Measurements from ENCODE around the gene PPARD.

Gene PPARD

DNA sequence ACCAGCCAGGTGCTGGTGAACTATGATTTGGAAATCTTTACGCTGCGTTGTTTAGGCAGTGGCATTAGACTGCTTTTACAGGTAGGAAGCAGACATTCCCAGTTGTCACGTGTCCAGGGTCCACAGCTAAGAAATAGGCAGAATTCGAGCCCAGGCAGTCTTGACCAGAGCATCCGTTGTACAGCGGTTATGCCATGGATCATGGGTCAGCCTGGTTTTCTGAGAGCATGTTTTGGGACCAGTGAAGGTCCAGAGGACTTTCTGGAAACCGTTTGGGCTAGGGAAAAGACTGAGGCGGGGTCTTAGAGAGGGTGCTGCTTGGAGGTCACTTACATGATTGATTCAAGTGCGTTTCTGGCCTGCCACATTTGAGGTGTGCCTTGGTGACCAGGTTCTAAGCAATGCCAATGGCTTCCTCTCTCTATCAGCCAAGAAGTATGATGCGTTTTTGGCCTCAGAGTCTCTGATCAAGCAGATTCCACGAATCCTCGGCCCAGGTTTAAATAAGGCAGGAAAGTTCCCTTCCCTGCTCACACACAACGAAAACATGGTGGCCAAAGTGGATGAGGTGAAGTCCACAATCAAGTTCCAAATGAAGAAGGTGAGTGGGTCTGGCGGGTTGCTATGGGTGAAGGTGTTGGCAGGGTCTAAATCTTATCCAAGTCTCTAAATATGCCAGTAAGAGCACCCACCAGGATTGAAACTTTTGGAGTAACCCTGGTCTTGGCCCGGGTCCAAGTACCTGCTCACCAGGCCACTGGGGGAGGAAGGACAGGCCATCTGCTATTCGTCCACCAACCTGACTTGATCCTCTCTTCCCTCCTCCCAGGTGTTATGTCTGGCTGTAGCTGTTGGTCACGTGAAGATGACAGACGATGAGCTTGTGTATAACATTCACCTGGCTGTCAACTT lies 127.6 kb downstream of the PPARD start:
- DNase-seq (ENCODE audit: low spot score): no peak

DNA sequence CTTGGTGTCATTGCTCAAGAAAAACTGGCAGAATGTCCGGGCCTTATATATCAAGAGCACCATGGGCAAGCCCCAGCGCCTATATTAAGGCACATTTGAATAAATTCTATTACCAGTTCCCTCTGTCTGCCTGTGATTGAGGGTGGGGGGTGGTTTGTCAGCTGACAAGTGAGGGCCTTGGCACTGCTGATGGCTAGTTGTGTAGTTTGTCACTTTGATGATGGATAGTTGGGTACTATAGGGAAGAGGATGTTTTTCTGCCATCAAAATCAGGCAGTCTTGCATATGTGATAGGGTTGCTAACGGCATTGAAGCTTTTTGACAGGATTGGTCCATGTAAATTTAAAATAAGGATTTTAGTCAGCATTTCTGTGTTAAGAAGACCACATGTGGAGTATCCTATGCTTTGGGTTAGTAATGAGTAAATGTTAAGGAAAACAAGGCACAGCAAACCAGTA lies 128.3 kb downstream of the PPARD start:
- DNase-seq (ENCODE audit: low spot score): no peak

DNA sequence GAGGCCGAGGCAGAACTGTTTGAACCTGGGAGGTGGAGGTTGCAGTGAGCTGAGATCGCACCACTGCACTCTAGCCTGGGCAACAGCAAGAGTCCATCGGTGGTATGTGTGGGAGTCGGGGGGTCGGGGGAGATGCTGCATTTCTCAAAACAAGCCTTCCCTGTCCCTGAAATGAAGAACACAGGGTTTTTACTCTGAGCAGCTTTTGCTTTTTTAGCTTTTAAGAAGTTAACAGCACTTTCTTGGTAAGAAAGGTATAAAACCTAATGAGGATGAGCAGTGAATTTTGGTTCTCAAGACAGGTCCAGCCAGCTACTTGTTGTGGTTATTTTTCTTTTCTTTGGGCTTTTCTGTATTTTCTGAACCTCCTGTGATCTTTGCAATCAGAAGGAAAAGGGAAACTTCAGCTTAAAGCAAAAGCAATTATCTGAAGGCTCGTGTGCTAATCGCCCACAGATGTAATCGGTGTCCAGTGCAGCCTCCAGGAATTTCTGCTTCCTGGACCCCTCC lies 129.5 kb downstream of the PPARD start:
- no peak for DNase-seq (ENCODE audit: low spot score)

- no peak for DNase-seq (ENCODE audit: low spot score)
Measured at GRCh38 chr6:35473075-35473849, 130.9 kb downstream of the PPARD start.

DNA sequence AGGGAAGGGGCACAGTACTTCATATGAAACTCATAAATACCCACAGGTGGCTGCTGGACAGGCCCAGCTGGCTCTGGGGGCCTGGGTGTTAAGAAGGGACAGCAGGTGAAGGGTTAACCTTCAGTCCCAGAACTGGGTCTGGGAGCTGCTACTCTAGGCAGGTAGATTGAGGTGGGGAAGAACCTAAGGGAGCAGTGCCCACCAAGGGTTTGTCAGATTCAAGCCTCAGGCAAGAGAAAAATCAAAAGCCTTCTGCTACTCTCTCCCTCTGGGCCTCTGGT lies 131.4 kb downstream of the PPARD start:
- DNase-seq (ENCODE audit: low spot score): no peak

GRCh38 chr6:35474131-35474941 lies 132.0 kb downstream of the PPARD start:
- DNase-seq (ENCODE audit: low spot score): no peak

DNA sequence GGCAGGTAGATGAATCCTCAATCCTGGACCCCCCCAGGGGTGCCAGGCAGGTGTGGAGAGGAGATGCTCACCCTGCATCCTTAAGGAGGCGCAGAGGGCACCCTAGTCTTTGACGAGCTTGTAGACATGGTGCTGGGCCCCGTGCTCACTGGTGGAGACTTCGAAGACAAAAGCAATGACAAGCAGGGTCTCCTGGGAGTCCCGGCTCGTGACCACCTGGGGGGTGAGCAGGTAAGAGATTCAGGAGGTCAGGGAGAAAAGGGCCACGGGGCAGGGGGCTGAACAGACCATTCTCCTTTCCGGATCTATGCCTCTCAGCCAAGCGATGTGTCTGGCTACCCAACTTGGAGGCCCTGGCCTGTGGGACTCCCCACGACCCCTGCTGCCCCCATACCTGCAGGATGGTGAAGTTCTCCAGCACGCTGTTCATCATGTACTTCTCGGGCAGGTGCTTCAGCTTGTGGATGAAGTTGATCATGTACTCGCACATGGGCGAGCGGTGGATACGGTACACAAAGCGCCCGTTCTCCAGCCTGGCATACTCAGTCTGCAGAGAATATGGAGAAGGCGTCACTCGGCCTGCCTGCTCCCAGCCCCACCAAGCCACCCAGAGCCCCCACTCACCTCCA lies 132.7 kb downstream of the PPARD start:
- no peak for DNase-seq (ENCODE audit: low spot score)

- DNase-seq (ENCODE audit: low spot score): no peak
Measured at GRCh38 chr6:35475573-35475972, 133.2 kb downstream of the PPARD start.

DNA sequence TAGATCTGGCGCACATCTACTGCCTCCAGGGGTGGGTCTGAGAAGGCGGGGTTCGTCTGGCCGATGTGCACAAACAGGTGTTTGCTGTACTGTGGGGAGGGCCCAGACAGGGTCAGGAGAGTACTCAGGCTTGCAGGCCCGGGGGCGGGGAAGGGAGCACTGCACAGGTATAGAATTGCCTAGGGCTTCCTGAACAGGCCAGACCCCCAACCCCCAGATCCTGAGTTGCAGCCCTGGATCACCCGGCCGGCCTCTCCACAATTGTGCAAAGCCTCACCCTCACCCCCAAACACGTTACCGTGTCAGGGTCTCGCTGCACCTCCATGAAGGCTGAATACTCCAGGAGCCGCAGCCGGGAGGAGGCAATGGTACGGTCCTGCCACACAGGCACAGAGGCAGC lies 133.6 kb downstream of the PPARD start:
- no peak for DNase-seq (ENCODE audit: low spot score)

DNA sequence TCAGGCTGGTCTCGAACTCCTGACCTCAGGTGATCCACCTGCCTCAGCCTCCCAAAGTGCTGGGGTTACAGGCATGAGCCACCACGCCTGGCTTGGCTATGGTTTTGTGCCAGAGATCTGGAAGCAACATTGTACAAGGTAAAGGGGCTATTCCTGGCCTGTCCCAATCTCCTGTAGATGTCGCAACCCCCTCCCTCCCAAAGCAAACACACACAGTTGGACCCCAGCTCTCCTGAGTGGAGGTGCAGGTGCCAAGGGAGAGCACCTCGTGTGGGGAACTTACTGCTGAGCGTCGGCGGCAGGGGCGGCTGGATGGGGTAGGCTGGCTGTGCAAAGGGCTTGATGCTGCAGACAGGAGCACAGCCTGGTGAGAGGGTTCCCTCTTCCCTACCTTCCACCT lies 134.7 kb downstream of the PPARD start:
- DNase-seq (ENCODE audit: low spot score): no peak
